GM13977 (cell line): ENCODE results near the gene NRIP2.
A peak's percentile ranks its signal among the peaks of the same experiment; 100 is the strongest.

Source experiments
- DNase-seq: peaks from one replicate; pipeline ENCODE4 v3.0.0; 2012; ENCODE audit warnings: low spot score
- CTCF ChIP-seq: IDR thresholded peaks from 2 replicates; pipeline ENCODE4 v1.5.1; 2012; ENCODE audit warnings: mild to moderate bottlenecking, control low read depth; ENCODE audit not compliant: insufficient read depth; ENCODE audit errors: extremely low read depth, missing control alignments
- in situ Hi-C: fragments of 300-500 bp; cut with MboI; formaldehyde crosslinking; loops from one replicate; pipeline ENCODE4 v1.12.0; 2022; ENCODE audit warnings: low sequenced_read_pairs, low pct_unique_long_range_greater_than_20kb, mixed read lengths, inconsistent platforms; ENCODE audit not compliant: unreplicated experiment

The NRIP2 gene

GRCh38 chr12:2825132-2825531 is 9.7 kb downstream of the NRIP2 start:
- no peak for TF ChIP-seq CTCF

GRCh38 chr12:2824541-2824940 is 10.3 kb downstream of the NRIP2 start:
- no peak for DNase-seq
- in situ Hi-C loops = no loop called here
- TF ChIP-seq CTCF = no peak

More at GRCh38 chr12:2825132-2825531, 9.7 kb downstream of the NRIP2 start:
- in situ Hi-C loops = no loop called here
- DNase-seq = no peak

GRCh38 chr12:2823483-2823882 is 11.4 kb downstream of the NRIP2 start:
- in situ Hi-C loops = no loop called here
- no peak for DNase-seq
- TF ChIP-seq CTCF = no peak

- TF ChIP-seq CTCF = no peak
- in situ Hi-C loops = no loop called here
- no peak for DNase-seq
These were observed 14.4 kb downstream of the NRIP2 start for GRCh38 chr12:2820432-2820831.

- TF ChIP-seq CTCF = no peak
- in situ Hi-C loops = no loop called here
- DNase-seq = no peak
These were observed 15.0 kb downstream of the NRIP2 start for GRCh38 chr12:2819810-2820209.

- TF ChIP-seq CTCF = peak; percentile 81
- peak; percentile 66 for DNase-seq
- in situ Hi-C loops = no loop called here
These were observed 21.3 kb downstream of the NRIP2 start for GRCh38 chr12:2813214-2814185.
